ENCODE measurements around the gene STXBP4. TPM values are rescaled to one million over a fixed set of nuclear protein-coding genes. Genes with fewer than 3 reads are reported as not detected.

The STXBP4 gene
- total RNA-seq, 1 donor from 2014 or later, result 4.7 TPM

GRCh38 chr17:54944796-54945195, 23.8 kb upstream of the STXBP4 start:
- intact Hi-C loops (cut with micrococcal nuclease), result loop anchor here (10.0 kb wide), 1 partner anchor 60 kb away; no protein-coding TSS in a partner anchor
- no peak overlapping the region for H3K4me3 ChIP-seq
- H3K27me3 ChIP-seq (ENCODE audit: low read depth), result no peaks in the 10 kb centered on the region
- no peak for TF ChIP-seq CTCF (IDR thresholded peaks at IDR 0.05; ENCODE audit: borderline replicate concordance)
- no peaks in the 10 kb centered on the region for H3K36me3 ChIP-seq
- no peak for DNase-seq
- no peak overlapping the region for H3K27ac ChIP-seq (replicated peaks)
- H3K4me1 ChIP-seq, result no peaks in the 10 kb centered on the region
- no peaks in the 10 kb centered on the region for H3K9me3 ChIP-seq (replicated peaks)

- TF ChIP-seq CTCF (IDR thresholded peaks at IDR 0.05; ENCODE audit: borderline replicate concordance), result no peak
- H3K4me1 ChIP-seq, result no peaks in the 10 kb centered on the region
- no peak overlapping the region for H3K27ac ChIP-seq (replicated peaks)
- H3K9me3 ChIP-seq (replicated peaks), result no peaks in the 10 kb centered on the region
- H3K4me3 ChIP-seq, result no peak overlapping the region
- H3K36me3 ChIP-seq, result no peaks in the 10 kb centered on the region
- H3K27me3 ChIP-seq (ENCODE audit: low read depth), result no peaks in the 10 kb centered on the region
- intact Hi-C loops (cut with micrococcal nuclease), result loop anchor here (10.0 kb wide), 1 partner anchor 60 kb away; no protein-coding TSS in a partner anchor
- DNase-seq, result no peak
These were observed 23.3 kb upstream of the STXBP4 start for GRCh38 chr17:54945231-54945630.

- DNase-seq, result no peak
- Histone ChIP-seq H3K9me3 (replicated peaks) (no peaks in the 10 kb centered on the region), H3K4me3 (no peak overlapping the region), H3K27me3 (ENCODE audit: low read depth) (no peaks in the 10 kb centered on the region), H3K4me1 (no peaks in the 10 kb centered on the region), H3K36me3 (no peaks in the 10 kb centered on the region), H3K27ac (replicated peaks) (no peak overlapping the region)
- TF ChIP-seq CTCF (IDR thresholded peaks at IDR 0.05; ENCODE audit: borderline replicate concordance), result no peak
- intact Hi-C loops (cut with micrococcal nuclease), result loop anchor here (10.0 kb wide), 1 partner anchor 61 kb away; no protein-coding TSS in a partner anchor
These were observed 22.9 kb upstream of the STXBP4 start for GRCh38 chr17:54945671-54946070.

DNA sequence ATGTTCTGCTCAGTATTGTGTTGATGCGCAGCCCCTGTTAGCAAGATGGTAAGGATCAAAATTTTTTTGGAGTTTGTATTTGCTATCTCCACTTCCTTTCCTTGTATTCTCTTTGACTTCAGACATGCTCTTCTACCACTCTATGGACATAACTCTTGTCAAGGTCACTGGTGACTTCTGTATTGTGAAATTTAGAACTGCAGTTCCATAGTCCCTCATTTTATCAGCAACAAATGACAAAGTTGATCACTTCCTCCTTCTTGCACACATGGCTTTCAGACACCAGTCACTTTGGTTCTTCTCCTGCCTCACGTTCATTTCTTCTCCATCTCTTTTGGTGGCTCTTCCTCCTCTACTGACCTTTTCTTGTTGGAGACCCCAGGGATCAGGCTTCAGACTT, 21.2 kb upstream of the STXBP4 start:
- DNase-seq, result no peak
- Histone ChIP-seq H3K4me3 (no peak overlapping the region), H3K4me1 (no peaks in the 10 kb centered on the region), H3K36me3 (peaks cover 5% of the 10 kb centered on the region), H3K9me3 (replicated peaks) (no peaks in the 10 kb centered on the region), H3K27ac (replicated peaks) (no peak overlapping the region), H3K27me3 (ENCODE audit: low read depth) (no peaks in the 10 kb centered on the region)
- intact Hi-C loops (cut with micrococcal nuclease), result loop anchor here (10.0 kb wide), 1 partner anchor 63 kb away; no protein-coding TSS in a partner anchor
- no peak for TF ChIP-seq CTCF (IDR thresholded peaks at IDR 0.05; ENCODE audit: borderline replicate concordance)

DNA sequence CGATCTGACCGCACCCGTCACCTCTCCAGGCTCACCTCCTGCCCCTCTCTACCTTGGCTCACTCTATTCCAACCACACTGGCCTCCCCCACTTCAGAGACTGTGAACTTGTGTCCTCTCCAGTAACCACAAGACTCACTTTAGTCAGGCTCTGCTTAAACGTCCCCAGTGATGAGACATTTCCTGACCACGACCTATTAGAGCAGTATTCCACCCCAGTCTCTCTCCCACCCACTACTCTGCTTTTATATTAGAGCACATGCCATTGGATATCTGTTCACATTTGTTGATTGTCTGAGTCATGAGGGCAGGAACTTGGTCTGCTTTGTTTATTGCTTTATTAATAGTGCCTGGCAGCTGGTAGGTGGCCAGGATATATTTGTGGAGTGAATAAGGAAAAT, 20.2 kb upstream of the STXBP4 start:
- no peak for TF ChIP-seq CTCF (IDR thresholded peaks at IDR 0.05; ENCODE audit: borderline replicate concordance)
- Histone ChIP-seq H3K4me3 (no peak overlapping the region), H3K9me3 (replicated peaks) (no peaks in the 10 kb centered on the region), H3K4me1 (no peaks in the 10 kb centered on the region), H3K36me3 (peaks cover 5% of the 10 kb centered on the region), H3K27ac (replicated peaks) (no peak overlapping the region), H3K27me3 (ENCODE audit: low read depth) (no peaks in the 10 kb centered on the region)
- DNase-seq, result no peak
- intact Hi-C loops (cut with micrococcal nuclease), result loop anchor here (10.0 kb wide), 1 partner anchor 64 kb away; no protein-coding TSS in a partner anchor

All from left ventricle myocardium inferior (tissue), 1 donor.